WERI-Rb-1 (cell line): ENCODE measurements around the gene BHLHE40.

Experiments
- DNase-seq: peaks from one replicate; pipeline ENCODE4 v3.0.0-alpha.2; 2020
- H3K27ac ChIP-seq: fragments of 250-450 bp; sonication (Bioruptor Pico); 2 replicates; pipeline ENCODE4 v1.5.1; 2020; ENCODE audit warnings: mild to moderate bottlenecking, moderate library complexity
- H3K27me3 ChIP-seq: fragments of 250-450 bp; sonication (Bioruptor Pico); 2 replicates; pipeline ENCODE4 v1.5.1; 2021; ENCODE audit warnings: mild to moderate bottlenecking, low read depth, moderate library complexity; ENCODE audit not compliant: insufficient read depth, severe bottlenecking
- H3K36me3 ChIP-seq: fragments of 250-450 bp; sonication (Bioruptor Pico); 2 replicates; pipeline ENCODE4 v1.5.1; 2020; ENCODE audit warnings: mild to moderate bottlenecking, moderate library complexity
- H3K4me3 ChIP-seq: 2 replicates; pipeline ENCODE4 v1.5.1; 2011; ENCODE audit warnings: low read depth, mild to moderate bottlenecking, control low read depth, low read length
- H3K9me3 ChIP-seq: fragments of 250-450 bp; sonication (Bioruptor Pico); 2 replicates; pipeline ENCODE4 v1.5.1; 2021; ENCODE audit warnings: mild to moderate bottlenecking, moderate library complexity; ENCODE audit not compliant: severe bottlenecking
- TF ChIP-seq, protein P1 (sequence below): IDR thresholded peaks from 2 replicates; pipeline ENCODE4 v1.5.1; 2011; ENCODE audit warnings: low read depth, mild to moderate bottlenecking, control low read depth, inconsistent platforms, low read length

The BHLHE40 gene

DNA sequence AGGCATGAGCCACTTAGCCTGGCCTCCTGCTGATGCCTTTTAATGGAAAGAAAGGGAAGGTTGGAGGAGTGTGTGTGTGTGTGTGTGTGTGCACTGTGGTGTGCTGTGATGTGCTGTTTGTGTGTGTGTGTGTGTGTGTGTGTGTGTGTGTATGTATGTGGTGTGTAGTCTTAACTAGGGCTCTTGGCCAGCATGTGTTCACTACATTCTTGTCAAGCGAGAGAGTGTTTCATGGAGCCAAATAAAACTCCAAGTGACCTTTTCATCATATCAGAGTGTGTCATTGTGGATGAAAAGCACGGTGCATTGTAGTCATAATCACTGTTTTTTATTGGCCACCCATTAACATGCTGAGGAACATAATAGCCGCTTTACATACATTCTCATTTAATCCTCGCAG, 30.8 kb upstream of the BHLHE40 start:
- TF ChIP-seq, protein P1, sequence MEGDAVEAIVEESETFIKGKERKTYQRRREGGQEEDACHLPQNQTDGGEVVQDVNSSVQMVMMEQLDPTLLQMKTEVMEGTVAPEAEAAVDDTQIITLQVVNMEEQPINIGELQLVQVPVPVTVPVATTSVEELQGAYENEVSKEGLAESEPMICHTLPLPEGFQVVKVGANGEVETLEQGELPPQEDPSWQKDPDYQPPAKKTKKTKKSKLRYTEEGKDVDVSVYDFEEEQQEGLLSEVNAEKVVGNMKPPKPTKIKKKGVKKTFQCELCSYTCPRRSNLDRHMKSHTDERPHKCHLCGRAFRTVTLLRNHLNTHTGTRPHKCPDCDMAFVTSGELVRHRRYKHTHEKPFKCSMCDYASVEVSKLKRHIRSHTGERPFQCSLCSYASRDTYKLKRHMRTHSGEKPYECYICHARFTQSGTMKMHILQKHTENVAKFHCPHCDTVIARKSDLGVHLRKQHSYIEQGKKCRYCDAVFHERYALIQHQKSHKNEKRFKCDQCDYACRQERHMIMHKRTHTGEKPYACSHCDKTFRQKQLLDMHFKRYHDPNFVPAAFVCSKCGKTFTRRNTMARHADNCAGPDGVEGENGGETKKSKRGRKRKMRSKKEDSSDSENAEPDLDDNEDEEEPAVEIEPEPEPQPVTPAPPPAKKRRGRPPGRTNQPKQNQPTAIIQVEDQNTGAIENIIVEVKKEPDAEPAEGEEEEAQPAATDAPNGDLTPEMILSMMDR, result no peak
- no peaks in the 10 kb centered on the region for H3K9me3 ChIP-seq

DNA sequence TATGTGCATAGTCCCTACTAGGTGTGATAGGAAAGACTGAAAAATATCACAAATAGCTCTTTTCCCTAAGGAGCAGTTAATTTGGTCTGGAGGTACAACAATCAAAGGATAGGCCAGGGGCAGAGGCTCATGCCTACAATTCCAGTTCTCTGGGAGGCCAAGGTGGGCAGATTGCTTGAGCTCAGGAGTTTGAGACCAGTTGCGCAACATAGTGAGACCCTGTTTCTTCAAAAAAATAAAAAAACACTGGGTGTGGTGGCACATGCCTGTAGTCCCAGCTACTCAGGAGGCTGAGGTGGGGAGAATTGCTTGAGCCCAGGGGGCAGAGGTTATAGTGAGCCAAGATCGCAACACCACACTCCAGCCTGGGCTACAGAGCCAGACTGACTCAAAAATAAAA, 30.2 kb upstream of the BHLHE40 start:
- TF ChIP-seq, protein P1, result no peak
- Histone ChIP-seq H3K36me3 (no peaks in the 10 kb centered on the region), H3K4me3 (no peak overlapping the region), H3K27ac (no peak overlapping the region), H3K9me3 (no peaks in the 10 kb centered on the region), H3K27me3 (no peaks in the 10 kb centered on the region)
- DNase-seq, result no peak

More for the DNA sequence above, 30.8 kb upstream of the BHLHE40 start:
- no peak overlapping the region for H3K27ac ChIP-seq
- no peak overlapping the region for H3K4me3 ChIP-seq
- no peak for DNase-seq
- H3K36me3 ChIP-seq, result no peaks in the 10 kb centered on the region
- H3K27me3 ChIP-seq, result no peaks in the 10 kb centered on the region

- H3K4me3 ChIP-seq, result no peak overlapping the region
- no peaks in the 10 kb centered on the region for H3K9me3 ChIP-seq
- no peaks in the 10 kb centered on the region for H3K27me3 ChIP-seq
- no peak overlapping the region for H3K27ac ChIP-seq
- DNase-seq, result no peak
- no peaks in the 10 kb centered on the region for H3K36me3 ChIP-seq
- TF ChIP-seq, protein P1, result no peak
Observed at GRCh38 chr3:4949659-4950058, 29.6 kb upstream of the BHLHE40 start.

GRCh38 chr3:4950351-4950784, 28.9 kb upstream of the BHLHE40 start:
- TF ChIP-seq, protein P1, result no peak
- DNase-seq, result no peak
- Histone ChIP-seq H3K9me3 (no peaks in the 10 kb centered on the region), H3K4me3 (no peak overlapping the region), H3K36me3 (no peaks in the 10 kb centered on the region), H3K27me3 (no peaks in the 10 kb centered on the region), H3K27ac (no peak overlapping the region)

GRCh38 chr3:4950948-4951347, 28.3 kb upstream of the BHLHE40 start:
- H3K9me3 ChIP-seq, result no peaks in the 10 kb centered on the region
- TF ChIP-seq, protein P1, result no peak
- no peak for DNase-seq
- no peaks in the 10 kb centered on the region for H3K27me3 ChIP-seq
- H3K27ac ChIP-seq, result no peak overlapping the region
- no peaks in the 10 kb centered on the region for H3K36me3 ChIP-seq
- no peak overlapping the region for H3K4me3 ChIP-seq

DNA sequence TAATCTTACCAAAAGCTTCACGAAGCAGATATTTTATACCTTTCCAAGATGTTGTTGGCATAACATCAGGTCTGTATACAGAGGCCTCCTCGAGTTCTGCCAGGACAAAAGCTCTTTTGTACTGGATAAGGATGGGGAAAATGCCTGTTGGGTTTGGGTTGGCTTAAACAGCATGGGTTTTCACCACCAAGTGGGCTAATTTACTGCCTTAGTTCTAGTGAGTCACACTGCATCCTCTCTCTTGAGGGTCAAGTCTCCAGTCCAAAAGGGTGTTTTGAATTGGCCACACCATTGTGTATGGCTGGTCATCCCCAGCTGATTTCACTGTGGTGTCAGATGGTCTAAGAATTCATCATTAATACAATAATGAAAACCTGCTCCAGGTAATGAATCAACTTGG, 26.1 kb upstream of the BHLHE40 start:
- no peaks in the 10 kb centered on the region for H3K27me3 ChIP-seq
- H3K9me3 ChIP-seq, result no peaks in the 10 kb centered on the region
- no peak overlapping the region for H3K4me3 ChIP-seq
- no peak for DNase-seq
- no peak overlapping the region for H3K27ac ChIP-seq
- H3K36me3 ChIP-seq, result no peaks in the 10 kb centered on the region
- TF ChIP-seq, protein P1, result no peak
